Activated T-helper 17 cell treated with anti-CD3 and anti-CD28 coated beads, Interleukin-2, amount 50 U/mL, for 72 hours (primary cell): ENCODE measurements around the gene CTAG1B. TPM values are rescaled to one million over a fixed set of nuclear protein-coding genes. Genes with fewer than 3 reads are reported as not detected.
"Not testable (repeated sequence)": the region's sequence is repeated elsewhere in the genome, so short reads cannot be mapped to it uniquely, and the experiment has no call there.

Experiments
- ATAC-seq: fragments of 150-1000 bp; cut with Tn5 transposase; replicated peaks from 2 replicates; pipeline ENCODE4 v1.10.0; 2021; ENCODE audit warnings: mild to moderate bottlenecking, moderate library complexity
- H3K27ac Mint-ChIP-seq: one replicate; pipeline ENCODE4 v1.8.0; 2022; ENCODE audit warnings: mixed read lengths
- H3K27me3 Mint-ChIP-seq: one replicate; pipeline ENCODE4 v1.8.0; 2022; ENCODE audit warnings: mixed read lengths
- H3K36me3 Mint-ChIP-seq: one replicate; pipeline ENCODE4 v1.8.0; 2022; ENCODE audit warnings: low read depth, mild to moderate bottlenecking, mixed read lengths
- H3K4me1 Mint-ChIP-seq: one replicate; pipeline ENCODE4 v1.8.0; 2022; ENCODE audit warnings: mixed read lengths
- H3K4me3 Mint-ChIP-seq: one replicate; pipeline ENCODE4 v1.8.0; 2022; ENCODE audit warnings: mild to moderate bottlenecking, mixed read lengths
- H3K9me3 Mint-ChIP-seq: one replicate; pipeline ENCODE4 v1.8.0; 2022; ENCODE audit warnings: mixed read lengths
- total RNA-seq, 2 donors: library from RNA; stranded (reverse); gene quantifications; one replicate each; pipeline ENCODE4 v1.2.3, GENCODE V29; 2022

Gene CTAG1B
- total RNA-seq = not detected

DNA sequence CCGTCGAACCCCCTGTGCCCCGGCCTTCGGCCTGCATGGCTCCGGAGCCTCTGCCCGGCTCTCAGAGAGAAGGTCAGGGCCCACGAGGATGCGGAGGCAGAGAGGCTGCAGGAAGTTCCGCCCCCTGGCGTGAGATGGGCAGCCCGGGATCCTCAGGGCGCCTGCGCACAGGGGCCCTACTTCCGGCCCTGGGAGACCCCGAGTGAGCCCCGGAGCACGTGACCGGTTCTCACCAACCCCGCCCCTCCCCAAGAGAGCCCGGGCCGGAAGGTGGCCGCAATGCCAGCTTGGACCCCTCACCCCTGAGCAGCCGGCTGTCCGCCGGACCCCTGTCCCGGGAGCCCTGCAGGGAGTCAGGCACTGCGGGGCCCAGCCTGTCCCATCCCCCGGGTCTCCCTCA is at the start of gene CTAG1B:
Gene CTAG1B, minus strand, starts transcription at position 101 of the 400 bp plus-strand sequence. Its CDS starts 64 bp downstream, at position 37.
- H3K9me3 Mint-ChIP-seq, H3K27ac Mint-ChIP-seq, H3K4me3 Mint-ChIP-seq, H3K4me1 Mint-ChIP-seq, H3K36me3 Mint-ChIP-seq, H3K27me3 Mint-ChIP-seq, ATAC-seq: not testable (repeated sequence)

DNA sequence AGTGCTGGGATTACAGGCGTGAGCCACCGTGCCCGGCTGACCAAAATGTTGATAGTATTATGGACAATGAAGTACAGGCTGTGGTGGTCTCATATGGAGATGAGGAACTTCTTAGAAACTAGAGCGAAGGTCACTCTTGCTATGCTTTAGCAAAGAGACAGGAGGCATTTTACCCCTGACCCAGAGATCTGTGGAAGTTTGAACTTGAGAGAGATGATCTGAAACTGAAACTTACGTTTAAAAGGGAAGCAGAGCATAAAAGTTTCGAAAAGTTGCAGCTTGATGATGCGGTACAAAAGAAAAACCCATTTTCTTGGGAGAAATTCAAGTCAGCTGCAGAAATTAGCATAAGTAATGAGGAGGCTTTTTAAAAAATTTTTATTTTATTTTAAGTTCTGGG is 42.8 kb upstream of the CTAG1B start:
- no peak for ATAC-seq
- Mint-ChIP-seq H3K27me3 (no peaks in the 10 kb centered on the region), H3K4me1 (peaks cover 4% of the 10 kb centered on the region), H3K9me3 (peaks cover 4% of the 10 kb centered on the region), H3K4me3 (no peak overlapping the region), H3K36me3 (no peaks in the 10 kb centered on the region), H3K27ac (no peak overlapping the region)

DNA sequence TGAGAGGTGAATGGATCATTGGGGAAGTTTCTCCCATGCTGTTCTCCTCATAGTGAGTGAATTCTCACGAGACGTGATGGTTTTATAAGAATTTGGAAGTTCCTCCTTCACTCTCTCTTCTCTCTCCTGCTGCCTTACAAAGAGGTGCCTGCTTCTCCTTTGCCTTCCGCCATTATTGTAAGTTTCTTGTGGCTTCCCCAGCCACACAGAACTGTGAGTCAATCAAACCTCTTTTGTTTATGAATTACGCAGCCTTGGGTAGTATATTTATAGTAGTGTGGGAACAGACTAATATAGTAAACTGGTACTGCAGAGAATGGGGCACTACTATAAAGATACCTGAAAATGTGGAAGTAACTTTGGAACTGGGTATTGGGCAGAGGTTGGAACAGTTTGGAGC is 42.1 kb upstream of the CTAG1B start:
- Mint-ChIP-seq H3K36me3 (no peaks in the 10 kb centered on the region), H3K9me3 (peaks cover 4% of the 10 kb centered on the region), H3K4me1 (peaks cover 4% of the 10 kb centered on the region), H3K27me3 (no peaks in the 10 kb centered on the region), H3K27ac (no peak overlapping the region), H3K4me3 (no peak overlapping the region)
- peak; percentile 81 for ATAC-seq

DNA sequence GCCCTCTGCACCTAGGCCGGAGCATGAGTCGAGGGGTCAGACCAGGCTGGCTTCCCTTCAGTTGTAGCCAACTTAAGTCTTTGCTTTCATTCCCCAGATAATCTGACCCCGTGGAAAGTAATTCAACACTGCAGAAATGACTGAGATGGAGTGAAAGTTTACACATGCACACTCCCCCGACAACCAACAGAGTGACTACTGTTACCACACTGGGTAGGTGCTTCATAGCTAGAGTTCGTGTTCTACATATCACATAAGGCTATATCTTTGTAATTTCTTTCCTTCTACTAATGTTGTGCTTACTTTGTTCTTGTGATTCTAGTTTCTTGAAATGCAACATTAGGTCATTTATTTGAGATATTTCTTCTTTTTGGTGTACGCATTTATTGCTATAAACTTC is 41.5 kb upstream of the CTAG1B start:
- peaks cover 4% of the 10 kb centered on the region for H3K4me1 Mint-ChIP-seq
- H3K27me3 Mint-ChIP-seq = no peaks in the 10 kb centered on the region
- ATAC-seq = peak; percentile 86
- no peak overlapping the region for H3K4me3 Mint-ChIP-seq
- H3K9me3 Mint-ChIP-seq = peaks cover 4% of the 10 kb centered on the region
- no peak overlapping the region for H3K27ac Mint-ChIP-seq
- H3K36me3 Mint-ChIP-seq = no peaks in the 10 kb centered on the region

GRCh38 chrX:154658957-154659356 is 39.9 kb upstream of the CTAG1B start:
- Mint-ChIP-seq H3K36me3 (no peaks in the 10 kb centered on the region), H3K27me3 (no peaks in the 10 kb centered on the region), H3K4me3 (no peak overlapping the region), H3K27ac (no peak overlapping the region), H3K9me3 (peaks cover 4% of the 10 kb centered on the region), H3K4me1 (peaks cover 4% of the 10 kb centered on the region)
- no peak for ATAC-seq

DNA sequence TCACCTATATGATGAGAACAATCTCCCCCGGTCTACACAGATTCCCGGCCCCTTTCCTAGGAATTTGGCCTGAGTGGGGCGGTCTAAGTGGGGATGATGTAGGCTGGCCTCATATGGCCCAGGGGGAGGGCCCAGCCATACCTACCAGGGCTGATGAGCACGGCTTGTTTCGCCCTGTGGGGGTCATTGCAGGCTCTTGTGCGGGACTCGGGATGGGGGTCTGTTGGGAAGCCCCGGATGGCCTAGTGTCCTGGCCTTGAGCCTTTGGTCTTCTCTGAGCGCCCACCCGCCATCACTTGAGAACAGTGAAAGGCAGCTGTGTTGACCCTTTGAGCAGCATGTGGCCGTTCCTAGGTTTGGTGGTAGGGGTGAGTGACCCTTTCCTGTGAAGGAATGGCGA is 39.1 kb upstream of the CTAG1B start:
- Mint-ChIP-seq H3K9me3 (no peaks in the 10 kb centered on the region), H3K4me1 (peaks cover 4% of the 10 kb centered on the region), H3K36me3 (no peaks in the 10 kb centered on the region), H3K27ac (no peak overlapping the region), H3K27me3 (no peaks in the 10 kb centered on the region), H3K4me3 (no peak overlapping the region)
- ATAC-seq = no peak

DNA sequence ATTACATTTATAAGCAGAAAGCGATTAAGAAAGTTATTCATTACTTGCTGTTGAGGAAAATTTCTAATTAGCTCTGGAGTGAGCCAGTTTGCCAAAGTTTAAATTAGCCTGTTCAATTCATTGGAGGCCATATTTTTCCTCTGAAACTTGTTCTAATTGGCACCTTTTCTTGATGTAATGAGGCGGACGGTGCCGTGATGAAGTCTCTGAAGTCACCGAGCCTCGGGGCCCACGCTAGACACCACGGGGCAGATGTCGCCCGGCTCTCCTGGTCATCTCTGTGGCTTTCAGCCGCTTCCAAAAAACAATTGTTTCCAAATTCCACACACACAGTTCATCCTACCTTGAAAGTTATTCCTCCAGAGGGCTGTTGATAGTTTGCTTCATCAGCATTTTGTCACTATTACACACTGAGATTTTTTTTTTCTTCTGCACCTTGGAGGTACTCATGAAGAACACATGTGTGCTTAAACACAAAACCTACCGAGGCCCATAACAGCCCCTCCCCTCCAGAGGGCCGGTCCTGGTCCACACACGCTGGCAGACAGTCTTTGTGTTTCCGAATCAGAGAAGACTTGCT is 38.2 kb upstream of the CTAG1B start:
- Mint-ChIP-seq H3K27me3 (no peaks in the 10 kb centered on the region), H3K4me1 (peaks cover 4% of the 10 kb centered on the region), H3K27ac (no peak overlapping the region), H3K9me3 (no peaks in the 10 kb centered on the region), H3K36me3 (no peaks in the 10 kb centered on the region), H3K4me3 (no peak overlapping the region)
- no peak for ATAC-seq

GRCh38 chrX:154655786-154656185 is 36.7 kb upstream of the CTAG1B start:
- Mint-ChIP-seq H3K27ac (no peak overlapping the region), H3K4me3 (no peak overlapping the region), H3K9me3 (no peaks in the 10 kb centered on the region), H3K36me3 (no peaks in the 10 kb centered on the region), H3K27me3 (no peaks in the 10 kb centered on the region), H3K4me1 (no peaks in the 10 kb centered on the region)
- ATAC-seq = no peak

GRCh38 chrX:154655346-154655745 is 36.3 kb upstream of the CTAG1B start:
- Mint-ChIP-seq H3K36me3 (no peaks in the 10 kb centered on the region), H3K9me3 (no peaks in the 10 kb centered on the region), H3K4me1 (no peaks in the 10 kb centered on the region), H3K27me3 (no peaks in the 10 kb centered on the region), H3K27ac (no peak overlapping the region), H3K4me3 (no peak overlapping the region)
- ATAC-seq = no peak

GRCh38 chrX:154654925-154655324 is 35.8 kb upstream of the CTAG1B start:
- no peaks in the 10 kb centered on the region for H3K9me3 Mint-ChIP-seq
- no peaks in the 10 kb centered on the region for H3K4me1 Mint-ChIP-seq
- no peak for ATAC-seq
- no peaks in the 10 kb centered on the region for H3K27me3 Mint-ChIP-seq
- no peaks in the 10 kb centered on the region for H3K36me3 Mint-ChIP-seq
- H3K27ac Mint-ChIP-seq = no peak overlapping the region
- H3K4me3 Mint-ChIP-seq = no peak overlapping the region

DNA sequence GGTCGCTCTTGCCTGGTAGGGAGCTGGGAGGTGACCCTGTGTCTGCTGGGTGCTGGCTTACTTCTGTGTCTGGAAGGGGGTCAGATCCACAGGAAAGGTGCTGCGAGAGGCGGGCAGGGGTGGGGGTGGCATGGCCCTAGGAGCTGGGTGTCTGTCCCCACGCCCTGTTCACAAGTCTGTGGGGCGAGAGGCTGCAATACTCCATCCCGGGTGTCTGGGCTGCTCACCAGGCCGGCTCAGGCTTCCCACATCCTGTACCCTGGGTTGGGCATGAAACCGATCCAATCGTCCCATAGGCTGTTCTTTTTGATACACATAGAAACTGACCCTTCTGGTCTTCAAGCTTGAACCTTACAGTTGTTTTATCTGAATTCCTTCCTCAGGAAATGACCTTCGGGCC is 35.3 kb upstream of the CTAG1B start:
- Mint-ChIP-seq H3K4me1 (no peaks in the 10 kb centered on the region), H3K27ac (no peak overlapping the region), H3K36me3 (no peaks in the 10 kb centered on the region), H3K4me3 (no peak overlapping the region), H3K9me3 (no peaks in the 10 kb centered on the region), H3K27me3 (no peaks in the 10 kb centered on the region)
- ATAC-seq = no peak

DNA sequence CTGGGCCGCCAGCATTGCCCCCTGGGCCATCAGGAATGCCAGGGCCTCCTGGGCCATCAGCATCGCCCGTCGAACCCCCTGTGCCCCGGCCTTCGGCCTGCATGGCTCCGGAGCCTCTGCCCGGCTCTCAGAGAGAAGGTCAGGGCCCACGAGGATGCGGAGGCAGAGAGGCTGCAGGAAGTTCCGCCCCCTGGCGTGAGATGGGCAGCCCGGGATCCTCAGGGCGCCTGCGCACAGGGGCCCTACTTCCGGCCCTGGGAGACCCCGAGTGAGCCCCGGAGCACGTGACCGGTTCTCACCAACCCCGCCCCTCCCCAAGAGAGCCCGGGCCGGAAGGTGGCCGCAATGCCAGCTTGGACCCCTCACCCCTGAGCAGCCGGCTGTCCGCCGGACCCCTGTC is 34.3 kb upstream of the CTAG1B start, which contains the start of gene CTAG2:
Gene CTAG2, minus strand, starts transcription at position 167 of the 400 bp plus-strand sequence. Its CDS starts 64 bp downstream, at position 103.
- not testable (repeated sequence) for H3K27me3 Mint-ChIP-seq, H3K4me3 Mint-ChIP-seq, H3K36me3 Mint-ChIP-seq, ATAC-seq, H3K9me3 Mint-ChIP-seq, H3K4me1 Mint-ChIP-seq, H3K27ac Mint-ChIP-seq

GRCh38 chrX:154653048-154653401 is 33.9 kb upstream of the CTAG1B start:
- no peaks in the 10 kb centered on the region for H3K36me3 Mint-ChIP-seq
- ATAC-seq = no peak
- H3K27me3 Mint-ChIP-seq = no peaks in the 10 kb centered on the region
- H3K4me1 Mint-ChIP-seq = no peaks in the 10 kb centered on the region
- H3K27ac Mint-ChIP-seq = no peak overlapping the region
- H3K4me3 Mint-ChIP-seq = no peak overlapping the region
- H3K9me3 Mint-ChIP-seq = no peaks in the 10 kb centered on the region

GRCh38 chrX:154652311-154653047 is 33.4 kb upstream of the CTAG1B start:
- H3K27me3 Mint-ChIP-seq = no peaks in the 10 kb centered on the region
- no peaks in the 10 kb centered on the region for H3K36me3 Mint-ChIP-seq
- H3K4me3 Mint-ChIP-seq = no peak overlapping the region
- H3K27ac Mint-ChIP-seq = no peak overlapping the region
- no peaks in the 10 kb centered on the region for H3K9me3 Mint-ChIP-seq
- ATAC-seq = no peak
- H3K4me1 Mint-ChIP-seq = no peaks in the 10 kb centered on the region

- Mint-ChIP-seq H3K4me1 (no peaks in the 10 kb centered on the region), H3K27ac (no peak overlapping the region), H3K27me3 (no peaks in the 10 kb centered on the region), H3K9me3 (no peaks in the 10 kb centered on the region), H3K4me3 (no peak overlapping the region), H3K36me3 (no peaks in the 10 kb centered on the region)
- ATAC-seq = no peak
Observed at GRCh38 chrX:154650221-154650510, 31.1 kb upstream of the CTAG1B start.
